Measurements from ENCODE around the gene SAMHD1. TPM values are rescaled to one million over a fixed set of nuclear protein-coding genes. Genes with fewer than 3 reads are reported as not detected.

SAMHD1 gene
- total and polyA plus RNA-seq, 9 of the 15 experiments (the other 6 are each of a cell fraction or from before 2014, with no cell fraction given) = 6.8 to 20.4 (median 14.8) TPM

- TF ChIP-seq DLX4 (CRISPR knock-in tag; IDR thresholded peaks at IDR 0.05) (no peak), HMG20B (CRISPR knock-in tag; IDR thresholded peaks at IDR 0.05) (no peak)
These were observed 902 bp downstream of the SAMHD1 start (continued) for GRCh38 chr20:36950414-36951197.

DNA sequence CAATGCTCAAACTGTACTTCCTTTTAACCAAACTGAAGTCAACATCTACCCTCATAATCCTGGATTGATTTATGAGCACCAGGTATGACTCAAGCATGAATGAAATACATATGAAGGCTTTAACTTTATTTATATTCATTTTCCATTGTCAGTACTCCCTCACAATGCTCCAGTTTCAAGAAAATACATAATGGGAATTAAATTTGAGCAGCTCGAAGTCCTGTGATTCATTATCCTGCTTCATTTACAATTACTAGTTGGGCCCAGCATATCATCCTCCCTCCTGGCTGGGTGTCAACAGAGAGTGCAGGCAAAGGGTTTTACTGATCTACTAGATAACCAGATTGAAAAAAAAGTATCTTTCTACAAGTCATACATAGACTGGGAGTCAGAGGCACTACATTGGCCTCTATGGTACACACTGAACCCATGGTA is 10.1 kb downstream of the SAMHD1 start:
- Histone ChIP-seq H3K4me3 (no peak overlapping the region), H3K79me2 (ENCODE audit: control insufficient read depth, insufficient read depth, low read length) (no peaks in the 10 kb centered on the region), H3K9ac (ENCODE audit: insufficient read depth in 1 of 2, low read depth in 2 of 2, low read length in 2 of 2) (no peak overlapping the region), H3K27ac (ENCODE audit: extremely low read depth, low read depth, low read length) (no peak overlapping the region), H3K27me3 (ENCODE audit: control insufficient read depth in 2 of 2, insufficient read depth in 2 of 2, low read length in 2 of 2) (no peaks in the 10 kb centered on the region), H3K9me3 (replicated peaks; ENCODE audit: control insufficient read depth, insufficient read depth, low read depth, low read length) (no peaks in the 10 kb centered on the region), H4K20me1 (replicated peaks; ENCODE audit: control insufficient read depth, insufficient read depth, low read length) (no peaks in the 10 kb centered on the region), H2AFZ (ENCODE audit: low read depth, low read length) (no peak overlapping the region), H3K4me2 (ENCODE audit: insufficient read depth, low read length) (no peak overlapping the region), H3K9me1 (ENCODE audit: control insufficient read depth, insufficient read depth, low read length) (no peaks in the 10 kb centered on the region), H3K4me1 (replicated peaks in 1 of 2; ENCODE audit: control insufficient read depth in 2 of 2, insufficient read depth in 2 of 2, low read length in 2 of 2) (0 out of 5 replicates have a peak, but pooled peaks cover 0 to 6% of the 10 kb centered on the region in 2 experiments), H3K36me3 (ENCODE audit: control insufficient read depth, insufficient read depth, low read length) (peaks cover 19% of the 10 kb centered on the region; the same call in 1 of the 3 replicates)
- ChIA-PET POLR2A (interaction anchor here (0.6 kb wide), 1 partner anchor 593 kb away, joined by 3 read pairs; no protein-coding TSS in a partner anchor), CTCF (ENCODE audit: low intra/inter-chr PET ratio) (no interaction called here)
- FAIRE-seq (peak; percentile 35), DNase-seq (ENCODE audit: extremely low read depth in 1 of 4, low spot score in 3 of 4) (no peak), ATAC-seq (peak; percentile 56)
- WGBS (ENCODE audit: insufficient coverage, low coverage, missing lambda C conversion rate) = 23% methylated on average over 1 of the region's 1 CpG
- BruUV-seq (replicated peaks) = no TSS peak
- intact Hi-C loops (cut with micrococcal nuclease) (no loop called here), in situ Hi-C loops (cut with MboI) (no loop called here)
- TF ChIP-seq, protein P1, sequence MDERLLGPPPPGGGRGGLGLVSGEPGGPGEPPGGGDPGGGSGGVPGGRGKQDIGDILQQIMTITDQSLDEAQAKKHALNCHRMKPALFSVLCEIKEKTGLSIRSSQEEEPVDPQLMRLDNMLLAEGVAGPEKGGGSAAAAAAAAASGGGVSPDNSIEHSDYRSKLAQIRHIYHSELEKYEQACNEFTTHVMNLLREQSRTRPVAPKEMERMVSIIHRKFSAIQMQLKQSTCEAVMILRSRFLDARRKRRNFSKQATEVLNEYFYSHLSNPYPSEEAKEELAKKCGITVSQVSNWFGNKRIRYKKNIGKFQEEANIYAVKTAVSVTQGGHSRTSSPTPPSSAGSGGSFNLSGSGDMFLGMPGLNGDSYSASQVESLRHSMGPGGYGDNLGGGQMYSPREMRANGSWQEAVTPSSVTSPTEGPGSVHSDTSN (CRISPR knock-in tag; IDR thresholded peaks at IDR 0.05; ENCODE audit: low read depth) = no peak
- TF ChIP-seq, protein P1 (tag; conservative IDR thresholded peaks at IDR 0.05; ENCODE audit: low read depth) = peak; percentile 86
- no peak for TF ChIP-seq MTF1 (CRISPR knock-in tag; IDR thresholded peaks at IDR 0.05; ENCODE audit: borderline replicate concordance)
- TF ChIP-seq, protein P2, sequence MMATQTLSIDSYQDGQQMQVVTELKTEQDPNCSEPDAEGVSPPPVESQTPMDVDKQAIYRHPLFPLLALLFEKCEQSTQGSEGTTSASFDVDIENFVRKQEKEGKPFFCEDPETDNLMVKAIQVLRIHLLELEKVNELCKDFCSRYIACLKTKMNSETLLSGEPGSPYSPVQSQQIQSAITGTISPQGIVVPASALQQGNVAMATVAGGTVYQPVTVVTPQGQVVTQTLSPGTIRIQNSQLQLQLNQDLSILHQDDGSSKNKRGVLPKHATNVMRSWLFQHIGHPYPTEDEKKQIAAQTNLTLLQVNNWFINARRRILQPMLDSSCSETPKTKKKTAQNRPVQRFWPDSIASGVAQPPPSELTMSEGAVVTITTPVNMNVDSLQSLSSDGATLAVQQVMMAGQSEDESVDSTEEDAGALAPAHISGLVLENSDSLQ (IDR thresholded peaks at IDR 0.05) = peak; percentile 71
- no peak for TF ChIP-seq RUNX1 (IDR thresholded peaks at IDR 0.05; ENCODE audit: low read depth)
- TF ChIP-seq, protein P3, sequence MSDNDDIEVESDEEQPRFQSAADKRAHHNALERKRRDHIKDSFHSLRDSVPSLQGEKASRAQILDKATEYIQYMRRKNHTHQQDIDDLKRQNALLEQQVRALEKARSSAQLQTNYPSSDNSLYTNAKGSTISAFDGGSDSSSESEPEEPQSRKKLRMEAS (CRISPR knock-in tag; IDR thresholded peaks at IDR 0.05) = no peak
- TF ChIP-seq, protein P4, sequence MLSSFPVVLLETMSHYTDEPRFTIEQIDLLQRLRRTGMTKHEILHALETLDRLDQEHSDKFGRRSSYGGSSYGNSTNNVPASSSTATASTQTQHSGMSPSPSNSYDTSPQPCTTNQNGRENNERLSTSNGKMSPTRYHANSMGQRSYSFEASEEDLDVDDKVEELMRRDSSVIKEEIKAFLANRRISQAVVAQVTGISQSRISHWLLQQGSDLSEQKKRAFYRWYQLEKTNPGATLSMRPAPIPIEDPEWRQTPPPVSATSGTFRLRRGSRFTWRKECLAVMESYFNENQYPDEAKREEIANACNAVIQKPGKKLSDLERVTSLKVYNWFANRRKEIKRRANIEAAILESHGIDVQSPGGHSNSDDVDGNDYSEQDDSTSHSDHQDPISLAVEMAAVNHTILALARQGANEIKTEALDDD (IDR thresholded peaks at IDR 0.05) = peak; percentile 75
- TF ChIP-seq ATF3 (IDR thresholded peaks at IDR 0.05) = peak; percentile 30; the same call in 1 of the 2 replicates
- TF ChIP-seq ATF3 (CRISPR knock-in tag; conservative IDR thresholded peaks at IDR 0.05) = no peak

All from K562 (cell line).